T-cell (primary cell): Measurements from ENCODE around the gene CXADR. TPM values are rescaled to one million over a fixed set of nuclear protein-coding genes. Genes with fewer than 3 reads are reported as not detected.

Experiments used
- ATAC-seq, 4 experiments: fragments of 200-7000 bp in 3 of 4; fragments of 150-1000 bp in 1 of 4; cut with Tn5 transposase; replicated peaks in 1 of 4; 1 replicate in 3 of 4; 2 replicates in 1 of 4; pipeline ENCODE4 v1.10.0; 2021; ENCODE audit warnings: moderate library complexity in 3 of 4, mild to moderate bottlenecking in 2 of 4, moderate number of reproducible peaks in 1 of 4
- CTCF ChIA-PET, 2 donors: fragments of 300-600 bp; sonication (Branson Sonifier 250); formaldehyde crosslinking; loops; one replicate each; lab custom pipeline; 2022; ENCODE audit warnings: antibody characterized with exemption in 2 of 2; lab: Charles Lee
- POLR2A ChIA-PET, 2 donors: fragments of 300-600 bp; sonication (Branson Sonifier 250); formaldehyde crosslinking; loops; one replicate each; lab custom pipeline; 2022; ENCODE audit warnings: antibody characterized with exemption in 2 of 2; lab: Charles Lee
- DNase-seq, 35 experiments: peaks; one replicate each; pipeline versions ENCODE4 v3.0.0 to v3.0.0-alpha.2; 2013 to 2023
- H3K27ac ChIP-seq: one replicate; pipeline ENCODE4 v1.5.1; 2013; ENCODE audit warnings: low read length
- H3K27me3 ChIP-seq, 2 experiments: replicated peaks in 1 of 2; 1 replicate in 1 of 2; 2 replicates in 1 of 2; pipeline versions ENCODE4 v1.6.1 to v1.7.0; 2013; ENCODE audit warnings: low read length in 1 of 2, mixed read lengths in 1 of 2; ENCODE audit not compliant: control insufficient read depth in 2 of 2, insufficient read depth in 2 of 2; ENCODE audit errors: extremely low read depth in 1 of 2
- H3K36me3 ChIP-seq, 2 donors: 1 replicate in 1 of 2; 2 replicates in 1 of 2; pipeline versions ENCODE4 v1.6.1 to v1.7.0; 2013; ENCODE audit warnings: low read length in 1 of 2; ENCODE audit not compliant: control insufficient read depth in 2 of 2, insufficient read depth in 1 of 2; ENCODE audit errors: extremely low read depth in 1 of 2
- H3K4me1 ChIP-seq, 2 experiments: 1 replicate in 1 of 2; 2 replicates in 1 of 2; pipeline versions ENCODE4 v1.6.1 to v1.7.0; 2013; ENCODE audit warnings: low read length in 2 of 2, mixed read lengths in 1 of 2; ENCODE audit not compliant: insufficient read depth in 2 of 2, control insufficient read depth in 1 of 2; ENCODE audit errors: extremely low read depth in 1 of 2
- H3K4me3 ChIP-seq, 2 donors: 1 replicate in 1 of 2; 2 replicates in 1 of 2; pipeline versions ENCODE4 v1.5.1 to v1.7.0; 2013; ENCODE audit warnings: mild to moderate bottlenecking in 2 of 2, low read length in 1 of 2, moderate library complexity in 1 of 2; ENCODE audit not compliant: control insufficient read depth in 1 of 2; ENCODE audit errors: extremely low read depth in 1 of 2
- H3K9me3 ChIP-seq: 2 replicates; pipeline ENCODE4 v1.7.0; 2013
- H3K27ac Mint-ChIP-seq, 2 donors: one replicate each; pipeline ENCODE4 v1.8.0; 2020 to 2021; ENCODE audit warnings: mild to moderate bottlenecking in 2 of 2, mixed read lengths in 2 of 2
- H3K27me3 Mint-ChIP-seq, 2 donors: one replicate each; pipeline ENCODE4 v1.8.0; 2021 to 2022; ENCODE audit warnings: mixed read lengths in 2 of 2
- H3K36me3 Mint-ChIP-seq: one replicate; pipeline ENCODE4 v1.8.0; 2021; ENCODE audit warnings: mixed read lengths
- H3K4me1 Mint-ChIP-seq, 3 donors: one replicate each; pipeline ENCODE4 v1.8.0; 2020 to 2022; ENCODE audit warnings: mixed read lengths in 3 of 3, mild to moderate bottlenecking in 1 of 3
- H3K4me3 Mint-ChIP-seq, 3 donors: one replicate each; pipeline ENCODE4 v1.8.0; 2020 to 2022; ENCODE audit warnings: mild to moderate bottlenecking in 3 of 3, mixed read lengths in 3 of 3, moderate library complexity in 3 of 3
- H3K9me3 Mint-ChIP-seq, 3 donors: one replicate each; pipeline ENCODE4 v1.8.0; 2020 to 2022; ENCODE audit warnings: mixed read lengths in 3 of 3
- WGBS: methylation state at CpG from one replicate; pipeline ENCODE4 v1.1.5; 2013; ENCODE audit warnings: missing lambda C conversion rate; ENCODE audit not compliant: insufficient coverage; 5-methylcytosine and 5-hydroxymethylcytosine counted together
- total RNA-seq, 35 experiments: library from RNA in 6 of 35; stranded (reverse) in 6 of 35; fragments of 120-200 nt in 1 of 35; gene quantifications; one replicate each; pipeline versions ENCODE4 v1.2.1 to v1.2.4 and lab custom pipeline; 2013 to 2026

Gene CXADR
- total RNA-seq, 5 donors from 2014 or later (not counting 1 experiment from before 2014, with no cell fraction given): 0.35 to 0.95 (median 0.82) TPM

GRCh38 chr21:17590430-17590829, 77.6 kb downstream of the CXADR start:
- DNase-seq: no peak
- Mint-ChIP-seq H3K4me1 (no peaks in the 10 kb centered on the region), H3K27me3 (no peaks in the 10 kb centered on the region), H3K9me3 (no peaks in the 10 kb centered on the region), H3K4me3 (no peak overlapping the region), H3K27ac (no peak overlapping the region), H3K36me3 (peaks cover 24% of the 10 kb centered on the region)
- Histone ChIP-seq H3K27me3 (no peaks in the 10 kb centered on the region), H3K36me3 (peaks cover 0 to 19% of the 10 kb centered on the region in 2 donors), H3K4me3 (no peak overlapping the region), H3K27ac (no peak overlapping the region), H3K9me3 (no peaks in the 10 kb centered on the region), H3K4me1 (no peaks in the 10 kb centered on the region)
- 90% methylated on average over 2 of the region's 4 CpGs for WGBS
- ChIA-PET CTCF (no interaction called here), POLR2A (no interaction called here)
- no peak for ATAC-seq

GRCh38 chr21:17597680-17598079, 84.8 kb downstream of the CXADR start:
- no peaks in the 10 kb centered on the region for H3K27me3 ChIP-seq
- no peaks in the 10 kb centered on the region for H3K27me3 Mint-ChIP-seq
- peaks cover 48% of the 10 kb centered on the region for H3K36me3 Mint-ChIP-seq
- H3K4me1 Mint-ChIP-seq: peaks cover 0 to 8% (median 7%) of the 10 kb centered on the region in 3 donors
- DNase-seq: no peak
- H3K9me3 ChIP-seq: no peaks in the 10 kb centered on the region
- CTCF ChIA-PET: interaction anchor here (0.6 to 1.1 kb wide), 3 partner anchors 12 to 205 kb away, joined by 3 read pairs; no protein-coding TSS in a partner anchor
- peaks cover 5 to 35% of the 10 kb centered on the region in 2 donors for H3K36me3 ChIP-seq
- no peak overlapping the region for H3K27ac ChIP-seq
- no peak for ATAC-seq
- WGBS: no CpG with 5 or more reads among the region's 1 CpG
- H3K4me1 ChIP-seq: no peaks in the 10 kb centered on the region
- POLR2A ChIA-PET: interaction anchor here in 1 of 2 donors (0.6 kb wide), 1 partner anchor 137 kb away, joined by 3 read pairs; no protein-coding TSS in a partner anchor
- H3K4me3 ChIP-seq: no peak overlapping the region
- no peaks in the 10 kb centered on the region for H3K9me3 Mint-ChIP-seq
- no peak overlapping the region for H3K27ac Mint-ChIP-seq
- H3K4me3 Mint-ChIP-seq: no peak overlapping the region

- H3K4me1 ChIP-seq: no peaks in the 10 kb centered on the region
- H3K27ac ChIP-seq: no peak overlapping the region
- no peaks in the 10 kb centered on the region for H3K27me3 ChIP-seq
- peaks cover 5 to 38% of the 10 kb centered on the region in 2 donors for H3K36me3 ChIP-seq
- no peaks in the 10 kb centered on the region for H3K9me3 ChIP-seq
- ChIA-PET POLR2A (interaction anchor here (0.6 kb wide), 2 partner anchors 9 to 138 kb away, joined by 3 to 4 read pairs; no protein-coding TSS in a partner anchor), CTCF (interaction anchor here (0.8 to 1.1 kb wide), 3 partner anchors 11 to 205 kb away, joined by 3 read pairs; no protein-coding TSS in a partner anchor)
- peaks cover 51% of the 10 kb centered on the region for H3K36me3 Mint-ChIP-seq
- H3K4me3 Mint-ChIP-seq: no peak overlapping the region
- peaks cover 0 to 15% (median 9%) of the 10 kb centered on the region in 3 donors for H3K4me1 Mint-ChIP-seq
- H3K9me3 Mint-ChIP-seq: no peaks in the 10 kb centered on the region
- H3K27ac Mint-ChIP-seq: no peak overlapping the region
- no peak overlapping the region for H3K4me3 ChIP-seq
- ATAC-seq (no peak), DNase-seq (no peak)
- WGBS: 82% methylated on average over 3 of the region's 3 CpGs
- H3K27me3 Mint-ChIP-seq: no peaks in the 10 kb centered on the region
Measured at GRCh38 chr21:17598437-17598836, 85.6 kb downstream of the CXADR start.

GRCh38 chr21:17602874-17603273, 90.0 kb downstream of the CXADR start:
- Histone ChIP-seq H3K9me3 (no peaks in the 10 kb centered on the region), H3K4me1 (peaks cover 0 to 2% of the 10 kb centered on the region in 2 experiments), H3K27ac (no peak overlapping the region), H3K27me3 (no peaks in the 10 kb centered on the region), H3K4me3 (no peak overlapping the region), H3K36me3 (peaks cover 5 to 25% of the 10 kb centered on the region in 2 donors)
- CTCF ChIA-PET: interaction anchor here (0.6 to 1.2 kb wide), 2 partner anchors 17 to 218 kb away, joined by 3 to 4 read pairs; no protein-coding TSS in a partner anchor
- Mint-ChIP-seq H3K4me3 (no peak overlapping the region), H3K4me1 (peaks cover 6 to 28% (median 18%) of the 10 kb centered on the region in 3 donors), H3K27ac (no peak overlapping the region), H3K27me3 (no peaks in the 10 kb centered on the region), H3K36me3 (peaks cover 49% of the 10 kb centered on the region), H3K9me3 (no peaks in the 10 kb centered on the region)
- POLR2A ChIA-PET: interaction anchor here in 1 of 2 donors (2.2 kb wide), 1 partner anchor 9 kb away, joined by 9 read pairs; no protein-coding TSS in a partner anchor
- no CpG with 5 or more reads among the region's 3 CpGs for WGBS
- ATAC-seq (no peak), DNase-seq (no peak)

GRCh38 chr21:17607684-17608083, 94.8 kb downstream of the CXADR start:
- H3K27ac Mint-ChIP-seq: no peak overlapping the region
- Histone ChIP-seq H3K9me3 (no peaks in the 10 kb centered on the region), H3K4me3 (no peak overlapping the region), H3K4me1 (peaks cover 6 to 9% of the 10 kb centered on the region in 2 experiments), H3K27ac (no peak overlapping the region), H3K36me3 (peaks cover 0 to 13% of the 10 kb centered on the region in 2 donors), H3K27me3 (no peaks in the 10 kb centered on the region)
- ATAC-seq (no peak), DNase-seq (no peak)
- peaks cover 39% of the 10 kb centered on the region for H3K36me3 Mint-ChIP-seq
- H3K9me3 Mint-ChIP-seq: no peaks in the 10 kb centered on the region
- peaks cover 32 to 46% (median 39%) of the 10 kb centered on the region in 3 donors for H3K4me1 Mint-ChIP-seq
- 94% methylated on average over 2 of the region's 2 CpGs for WGBS
- ChIA-PET CTCF (no interaction called here), POLR2A (no interaction called here)
- H3K27me3 Mint-ChIP-seq: no peaks in the 10 kb centered on the region
- H3K4me3 Mint-ChIP-seq: no peak overlapping the region

GRCh38 chr21:17609681-17610080, 96.8 kb downstream of the CXADR start:
- Mint-ChIP-seq H3K4me1 (peaks cover 32 to 38% (median 36%) of the 10 kb centered on the region in 3 donors), H3K36me3 (peaks cover 19% of the 10 kb centered on the region), H3K27ac (no peak overlapping the region), H3K4me3 (peak overlapping the region in 2 of 3 donors; percentile 0 to 29), H3K27me3 (no peaks in the 10 kb centered on the region), H3K9me3 (no peaks in the 10 kb centered on the region)
- no peak for DNase-seq
- no peak for ATAC-seq
- Histone ChIP-seq H3K4me3 (no peak overlapping the region), H3K36me3 (peaks cover 0 to 5% of the 10 kb centered on the region in 2 donors), H3K27ac (no peak overlapping the region), H3K4me1 (peaks cover 9 to 14% of the 10 kb centered on the region in 2 experiments), H3K27me3 (no peaks in the 10 kb centered on the region), H3K9me3 (no peaks in the 10 kb centered on the region)
- CTCF ChIA-PET: interaction anchor here (0.9 to 1.7 kb wide), 5 partner anchors 12 to 98 kb away, joined by 3 to 5 read pairs (median 3); no protein-coding TSS in a partner anchor
- WGBS: no CpG with 5 or more reads among the region's 2 CpGs
- POLR2A ChIA-PET: interaction anchor here in 1 of 2 donors (1.3 kb wide), 1 partner anchor 9 kb away, joined by 3 read pairs; no protein-coding TSS in a partner anchor
